A673 (cell line): ENCODE measurements around the gene TMEM109. TPM values are rescaled to one million over a fixed set of nuclear protein-coding genes. Genes with fewer than 3 reads are reported as not detected.

Source experiments
- BruUV-seq: library from RNA; stranded (reverse); fragments of 400-500 nt; replicated peaks from 2 replicates; lab custom pipeline; 2021; lab: Mats Ljungman, UMichigan
- CTCF ChIA-PET: fragments of 300-600 bp; sonication (Branson Sonifier 250); formaldehyde crosslinking; loops from one replicate; lab custom pipeline; 2022; ENCODE audit warnings: antibody characterized with exemption; lab: Charles Lee
- POLR2A ChIA-PET: fragments of 300-600 bp; sonication (Branson Sonifier 250); formaldehyde crosslinking; loops from one replicate; lab custom pipeline; 2022; ENCODE audit warnings: antibody characterized with exemption; ENCODE audit not compliant: low non-redundant PET; lab: Charles Lee
- DNase-seq: peaks from one replicate; pipeline ENCODE4 v3.0.0-alpha.2; 2015; ENCODE audit warnings: low spot score
- H3K27ac ChIP-seq: fragments of 200-600 bp; sonication (generic); 2 replicates; pipeline ENCODE4 v1.5.1; 2016; ENCODE audit warnings: mixed run types, low read depth, mild to moderate bottlenecking, mixed read lengths, antibody characterized with exemption, low read length; ENCODE audit not compliant: poor library complexity, severe bottlenecking
- H3K27me3 ChIP-seq: fragments of 200-600 bp; sonication (generic); replicated peaks from 2 replicates; pipeline ENCODE4 v1.6.1; 2017; ENCODE audit warnings: mixed run types, low read depth, mild to moderate bottlenecking, mixed read lengths, antibody characterized with exemption, low read length; ENCODE audit not compliant: insufficient read depth, poor library complexity
- H3K36me3 ChIP-seq: fragments of 200-600 bp; sonication (generic); 2 replicates; pipeline ENCODE4 v1.6.1; 2016; ENCODE audit warnings: mixed run types, mild to moderate bottlenecking, mixed read lengths, antibody characterized with exemption, low read length; ENCODE audit not compliant: insufficient read depth, poor library complexity, severe bottlenecking
- H3K4me1 ChIP-seq: fragments of 200-600 bp; sonication (generic); 2 replicates; pipeline ENCODE4 v1.6.1; 2017; ENCODE audit warnings: mixed run types, mild to moderate bottlenecking, mixed read lengths, antibody characterized with exemption, low read length; ENCODE audit not compliant: insufficient read depth, poor library complexity, severe bottlenecking
- H3K4me3 ChIP-seq: fragments of 200-600 bp; sonication (generic); 2 replicates; pipeline ENCODE4 v1.5.1; 2016; ENCODE audit warnings: low read depth, mixed run types, mild to moderate bottlenecking, mixed read lengths, low read length; ENCODE audit not compliant: poor library complexity, severe bottlenecking
- H3K9me3 ChIP-seq: fragments of 200-600 bp; sonication (generic); 2 replicates; pipeline ENCODE4 v1.6.1; 2016; ENCODE audit warnings: mixed run types, low read depth, mild to moderate bottlenecking, mixed read lengths, antibody characterized with exemption, low read length; ENCODE audit not compliant: poor library complexity, severe bottlenecking
- CTCF ChIP-seq: fragments of 300-800, 200-600 bp; sonication (generic); conservative IDR thresholded peaks from 2 replicates; pipeline ENCODE4 v1.5.1; 2017; ENCODE audit warnings: low read depth, mild to moderate bottlenecking, antibody characterized with exemption, low read length, moderate library complexity, mixed read lengths
- EZH2 ChIP-seq: fragments of 200-600 bp; sonication (generic); IDR thresholded peaks from 2 replicates; pipeline ENCODE4 v1.6.1; 2017; ENCODE audit warnings: borderline replicate concordance, low read depth, mild to moderate bottlenecking, mixed read lengths, antibody characterized with exemption, low read length; ENCODE audit not compliant: poor library complexity, severe bottlenecking
- intact Hi-C: fragments of 100-400 bp; cut with micrococcal nuclease; formaldehyde crosslinking; loops from one replicate; pipeline ENCODE4 v1.10.0; 2022; ENCODE audit not compliant: unreplicated experiment
- total RNA-seq: library from RNA; stranded (reverse); gene quantifications from 2 replicates; pipeline ENCODE4 v1.2.3, GENCODE V29; 2021

The TMEM109 gene
- total RNA-seq, 1 experiment from 2014 or later, result 169 TPM

- no TSS peak for BruUV-seq
- ChIA-PET POLR2A (no interaction called here), CTCF (no interaction called here)
- no peak overlapping the region for H3K27ac ChIP-seq
- no peak overlapping the region for H3K4me3 ChIP-seq
- intact Hi-C loops, result no loop called here
- H3K27me3 ChIP-seq, result peaks cover 6% of the 10 kb centered on the region
- no peaks in the 10 kb centered on the region for H3K36me3 ChIP-seq
- TF ChIP-seq CTCF (no peak), EZH2 (no peak)
- H3K9me3 ChIP-seq, result no peaks in the 10 kb centered on the region
- no peaks in the 10 kb centered on the region for H3K4me1 ChIP-seq
- no peak for DNase-seq
Measured at GRCh38 chr11:60960405-60960804, 46.4 kb downstream of the TMEM109 start.

- intact Hi-C loops, result no loop called here
- H3K4me3 ChIP-seq, result no peak overlapping the region
- H3K36me3 ChIP-seq, result no peaks in the 10 kb centered on the region
- ChIA-PET POLR2A (no interaction called here), CTCF (no interaction called here)
- no peaks in the 10 kb centered on the region for H3K4me1 ChIP-seq
- TF ChIP-seq EZH2, result no peak
- no TSS peak for BruUV-seq
- no peak overlapping the region for H3K27ac ChIP-seq
- peaks cover 5% of the 10 kb centered on the region for H3K9me3 ChIP-seq
- peaks cover 6% of the 10 kb centered on the region for H3K27me3 ChIP-seq
- DNase-seq, result no peak
Measured at GRCh38 chr11:60964801-60965200, 50.8 kb downstream of the TMEM109 start.

- Histone ChIP-seq H3K27ac (no peak overlapping the region), H3K4me1 (no peaks in the 10 kb centered on the region), H3K4me3 (no peak overlapping the region), H3K9me3 (peaks cover 5% of the 10 kb centered on the region), H3K27me3 (peaks cover 6% of the 10 kb centered on the region), H3K36me3 (no peaks in the 10 kb centered on the region)
- no TSS peak for BruUV-seq
- TF ChIP-seq CTCF (no peak), EZH2 (no peak)
- intact Hi-C loops, result no loop called here
- ChIA-PET POLR2A (no interaction called here), CTCF (no interaction called here)
- no peak for DNase-seq
Measured at GRCh38 chr11:60966890-60967289, 52.9 kb downstream of the TMEM109 start.

GRCh38 chr11:60968223-60968622 is 54.3 kb downstream of the TMEM109 start:
- ChIA-PET CTCF (no interaction called here), POLR2A (no interaction called here)
- BruUV-seq, result no TSS peak
- H3K27ac ChIP-seq, result no peak overlapping the region
- H3K27me3 ChIP-seq, result no peaks in the 10 kb centered on the region
- intact Hi-C loops, result no loop called here
- DNase-seq, result no peak
- no peak overlapping the region for H3K4me3 ChIP-seq
- TF ChIP-seq CTCF, result no peak
- TF ChIP-seq EZH2, result no peak
- peaks cover 5% of the 10 kb centered on the region for H3K9me3 ChIP-seq
- no peaks in the 10 kb centered on the region for H3K36me3 ChIP-seq
- no peaks in the 10 kb centered on the region for H3K4me1 ChIP-seq
